ENCODE measurements around the gene SCYGR7. TPM values are rescaled to one million over a fixed set of nuclear protein-coding genes. Genes with fewer than 3 reads are reported as not detected.
"Not testable (repeated sequence)": the region's sequence is repeated elsewhere in the genome, so short reads cannot be mapped to it uniquely, and the experiment has no call there.

The SCYGR7 gene
- total RNA-seq, 1 donor from 2014 or later = not detected

DNA sequence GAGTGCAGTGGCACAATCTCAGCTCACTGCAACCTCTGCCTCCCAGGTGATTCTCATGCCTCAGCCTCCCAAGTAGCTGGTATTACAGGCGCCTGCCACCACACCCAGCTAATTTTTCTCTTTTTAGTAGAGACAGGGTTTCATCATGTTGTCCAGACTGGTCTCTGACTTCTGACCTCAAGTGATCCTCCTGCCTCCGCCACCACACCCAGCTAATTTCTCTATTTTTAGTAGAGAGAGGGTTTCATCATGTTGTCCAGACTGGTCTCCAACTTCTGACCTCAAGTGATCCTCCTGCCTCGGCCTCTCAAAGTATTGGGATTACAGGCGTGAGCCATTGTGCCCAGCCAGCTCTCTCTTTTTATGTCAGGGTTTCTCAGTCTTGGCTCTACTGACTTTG lies 28.1 kb downstream of the SCYGR7 start:
- intact Hi-C loops (cut with micrococcal nuclease) = not testable (repeated sequence)

DNA sequence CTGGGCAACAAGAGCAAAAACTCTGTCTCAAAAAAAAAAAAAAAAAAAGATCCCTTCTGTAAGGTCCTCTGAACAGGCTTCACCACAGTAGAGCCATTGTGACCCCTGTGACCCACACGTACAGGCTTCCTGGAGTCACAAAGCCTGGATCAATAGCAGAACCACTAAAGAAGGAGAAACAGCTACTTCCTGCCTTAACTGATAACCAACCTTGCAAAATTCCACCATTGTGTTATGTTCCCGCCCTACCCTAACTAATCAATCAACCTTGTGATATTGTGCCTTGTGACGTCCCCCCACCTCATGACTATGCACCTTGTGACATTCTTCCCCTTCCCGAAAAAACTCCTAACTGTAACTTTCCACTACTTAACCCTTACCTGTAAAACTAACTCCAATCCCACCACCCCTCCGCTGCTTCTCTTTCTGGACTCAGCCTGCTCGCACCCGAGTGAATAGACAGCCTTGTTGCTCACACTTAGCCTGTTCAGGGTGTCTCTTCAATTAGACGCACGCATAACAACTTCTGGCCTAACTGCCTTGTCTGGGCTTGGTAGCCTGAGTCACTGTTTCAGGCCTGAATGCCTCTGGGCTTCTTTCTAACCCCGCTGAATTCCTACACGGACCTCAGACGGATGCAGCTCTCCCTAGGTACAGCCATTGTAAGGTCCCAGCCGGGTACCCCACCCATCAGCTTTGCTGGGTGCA lies 31.4 kb downstream of the SCYGR7 start:
- intact Hi-C loops (cut with micrococcal nuclease) = no loop called here

DNA sequence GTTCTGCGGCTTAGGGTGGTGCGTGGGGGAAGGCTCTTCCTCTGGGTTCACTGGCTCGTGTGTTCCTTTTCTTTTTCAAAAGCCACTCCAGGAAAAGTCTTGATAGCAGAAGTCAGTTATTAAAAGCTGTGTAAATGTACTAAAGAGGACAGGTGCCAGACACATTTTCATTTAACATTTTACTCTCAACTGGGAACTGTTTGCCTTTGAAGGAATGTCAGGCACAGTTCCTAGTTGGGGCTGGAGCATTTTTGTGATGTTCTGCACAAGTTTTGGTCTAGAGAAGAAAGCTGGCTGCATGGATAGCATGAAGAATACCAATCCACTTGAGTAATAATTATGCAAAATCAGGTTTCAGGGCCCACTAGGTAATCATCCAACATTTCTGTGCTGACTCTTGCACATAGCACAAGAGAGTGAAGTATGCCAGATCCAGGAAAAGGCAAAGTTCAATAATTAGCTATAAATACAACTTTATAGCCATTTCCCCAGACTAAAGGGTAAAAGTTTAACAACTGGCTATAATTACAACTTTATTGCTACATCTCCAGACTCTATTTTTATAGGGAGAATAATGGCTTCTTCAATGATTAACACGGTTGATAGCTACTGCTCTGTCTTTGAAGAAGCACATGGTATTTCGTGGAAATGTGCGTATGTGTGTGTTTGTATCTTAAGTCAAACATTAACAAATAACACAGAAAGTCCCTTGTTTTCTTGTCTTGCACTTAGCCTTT lies 33.8 kb downstream of the SCYGR7 start:
- intact Hi-C loops (cut with micrococcal nuclease) = no loop called here

DNA sequence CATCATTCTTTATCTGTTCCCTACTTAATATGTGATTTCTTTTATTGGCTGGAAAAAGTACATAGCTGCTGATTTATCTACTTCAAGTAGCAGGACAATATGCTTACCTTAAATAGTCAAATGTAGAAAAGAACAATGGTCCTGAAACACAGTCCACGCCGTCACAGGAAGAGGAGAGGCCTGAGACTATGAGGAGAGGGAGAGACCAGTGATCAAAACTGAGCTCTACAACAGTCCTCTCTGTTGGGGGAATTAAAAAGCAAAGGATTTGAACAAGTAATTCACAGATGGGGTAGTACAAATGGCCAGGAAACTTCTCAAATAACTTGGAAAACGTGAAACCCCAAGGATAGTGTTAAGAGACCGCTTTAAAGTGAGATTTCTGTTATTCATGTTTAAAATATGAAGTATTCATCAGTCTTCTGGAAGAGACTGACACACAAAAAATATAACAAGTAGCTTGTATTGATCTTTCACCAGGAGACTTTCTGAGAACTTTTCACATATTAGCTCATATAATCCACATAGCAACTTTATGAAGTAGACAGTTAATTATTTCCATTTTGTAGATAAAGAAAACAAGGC lies 37.7 kb downstream of the SCYGR7 start:
- intact Hi-C loops (cut with micrococcal nuclease) = loop anchor here (1.0 to 5.0 kb wide), 4 partner anchors 108 to 528 kb away; partner anchors contain the start of gene AGFG1

DNA sequence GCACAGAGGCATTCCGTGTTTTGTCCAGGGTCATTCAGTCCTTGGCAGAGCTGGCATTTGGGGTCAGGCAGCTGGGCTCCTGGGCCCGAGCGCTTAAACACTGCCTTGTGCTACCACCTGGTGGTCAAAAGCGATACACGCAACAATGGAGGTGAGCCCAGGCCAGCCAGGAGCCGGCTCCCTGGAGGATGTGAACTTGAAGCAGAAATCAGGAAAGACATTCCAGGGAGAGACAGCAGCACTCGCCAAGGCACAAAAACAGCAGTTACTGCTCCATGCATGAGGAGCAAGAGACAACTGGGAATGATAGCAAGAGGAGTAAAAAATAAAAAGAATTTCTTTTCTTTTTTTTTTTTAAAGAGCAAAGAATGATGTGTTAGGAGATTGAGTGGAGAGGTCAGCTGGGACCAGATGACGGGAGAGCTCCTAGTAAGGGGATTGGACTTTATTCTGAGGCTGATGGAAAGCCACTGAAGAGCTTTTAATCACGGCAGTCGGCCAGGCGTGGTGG lies 38.3 kb downstream of the SCYGR7 start:
- intact Hi-C loops (cut with micrococcal nuclease) = loop anchor here (1.0 to 5.0 kb wide), 4 partner anchors 108 to 528 kb away; partner anchors contain the start of gene AGFG1

DNA sequence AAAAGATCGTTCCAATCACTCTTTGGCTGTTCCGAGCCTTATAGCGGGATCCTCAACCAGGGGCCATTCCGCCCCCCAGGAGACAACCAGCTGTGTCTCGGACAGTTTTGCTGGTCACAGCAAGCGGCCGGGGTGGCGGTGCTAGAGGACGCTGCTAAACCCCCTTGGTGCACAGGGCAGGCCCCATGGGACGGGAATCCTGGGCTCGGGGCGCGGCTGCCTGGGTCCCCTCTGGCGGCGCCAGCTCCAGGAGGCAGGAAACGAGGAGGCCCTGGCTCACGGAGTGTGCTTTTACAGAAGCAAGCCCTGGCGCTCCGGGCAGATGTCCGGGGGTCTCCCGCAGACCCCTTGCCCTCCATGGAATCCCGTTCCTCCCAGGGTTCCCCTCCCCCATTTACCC lies 39.7 kb downstream of the SCYGR7 start:
- intact Hi-C loops (cut with micrococcal nuclease) = loop anchor here (5.0 kb wide), 1 partner anchor 296 kb away; the partner anchor contains the start of gene AGFG1

DNA sequence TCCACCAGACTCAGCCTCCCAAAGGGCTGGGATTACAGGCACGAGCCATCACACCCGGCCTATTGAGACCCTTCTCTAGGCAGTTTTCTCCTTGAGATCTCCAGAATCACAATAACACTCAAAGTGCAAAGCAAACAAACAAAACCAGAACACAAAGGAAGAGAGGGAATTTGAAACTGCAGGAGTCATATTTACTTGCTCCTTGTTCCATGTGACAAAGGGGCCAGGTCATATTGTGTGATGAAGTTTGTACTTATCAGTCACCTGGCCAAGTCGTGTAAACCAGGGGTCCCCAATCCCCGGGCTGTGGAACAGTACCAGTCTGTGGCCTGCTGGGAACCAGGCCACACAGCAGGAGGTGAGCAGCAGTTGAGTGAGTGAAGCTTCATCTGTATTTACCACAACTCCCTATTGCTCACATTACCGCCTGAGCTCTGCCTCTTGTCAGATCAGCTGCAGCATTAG lies 44.1 kb downstream of the SCYGR7 start:
- intact Hi-C loops (cut with micrococcal nuclease) = no loop called here

DNA sequence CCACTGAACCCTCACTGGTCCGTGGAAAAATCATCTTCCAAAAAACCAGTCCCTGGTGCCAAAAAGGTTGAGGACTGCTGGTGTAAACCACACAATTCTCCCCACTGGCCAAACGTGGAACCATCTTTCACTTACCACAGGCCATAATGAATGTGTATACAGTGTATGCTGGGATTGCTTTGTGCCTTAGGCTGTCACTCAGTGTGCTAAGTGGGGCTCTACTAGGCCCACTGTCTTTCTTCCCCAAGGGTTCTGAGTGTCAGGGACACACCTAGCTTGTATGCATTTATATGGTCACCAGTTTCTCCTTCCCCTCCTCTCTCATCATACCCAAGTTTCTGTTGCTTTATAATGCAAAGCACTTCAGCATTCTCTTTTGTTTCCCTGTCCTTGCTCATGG lies 44.8 kb downstream of the SCYGR7 start:
- intact Hi-C loops (cut with micrococcal nuclease) = no loop called here

DNA sequence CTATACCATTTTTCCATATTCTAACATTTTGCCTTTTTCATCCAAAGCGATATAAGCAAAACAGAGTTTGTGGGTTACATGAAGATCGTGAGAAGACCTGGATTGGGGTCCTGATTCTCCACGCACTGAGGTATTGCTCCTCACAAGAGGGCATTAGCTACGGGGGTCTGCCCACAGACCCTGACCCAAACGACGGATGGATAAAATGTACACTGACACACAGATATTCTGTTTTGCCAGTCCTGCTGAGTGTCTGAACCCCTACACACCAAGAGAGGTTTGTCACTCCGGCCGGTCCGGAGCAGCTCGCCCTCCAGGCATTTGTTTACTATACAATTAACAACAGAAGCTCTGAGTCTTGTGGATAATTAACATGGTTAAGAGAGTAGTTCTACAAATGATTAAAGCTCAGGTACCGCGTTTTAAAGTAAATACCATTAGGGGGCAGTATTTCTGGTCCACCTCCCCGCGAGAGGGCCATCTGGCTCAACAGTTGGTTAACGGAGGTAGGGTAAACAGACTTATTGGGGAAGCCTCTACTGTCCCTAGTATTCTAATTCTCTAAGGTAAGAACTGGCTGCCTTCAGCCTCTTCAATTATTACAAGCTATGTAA lies 46.0 kb downstream of the SCYGR7 start:
- intact Hi-C loops (cut with micrococcal nuclease) = no loop called here

DNA sequence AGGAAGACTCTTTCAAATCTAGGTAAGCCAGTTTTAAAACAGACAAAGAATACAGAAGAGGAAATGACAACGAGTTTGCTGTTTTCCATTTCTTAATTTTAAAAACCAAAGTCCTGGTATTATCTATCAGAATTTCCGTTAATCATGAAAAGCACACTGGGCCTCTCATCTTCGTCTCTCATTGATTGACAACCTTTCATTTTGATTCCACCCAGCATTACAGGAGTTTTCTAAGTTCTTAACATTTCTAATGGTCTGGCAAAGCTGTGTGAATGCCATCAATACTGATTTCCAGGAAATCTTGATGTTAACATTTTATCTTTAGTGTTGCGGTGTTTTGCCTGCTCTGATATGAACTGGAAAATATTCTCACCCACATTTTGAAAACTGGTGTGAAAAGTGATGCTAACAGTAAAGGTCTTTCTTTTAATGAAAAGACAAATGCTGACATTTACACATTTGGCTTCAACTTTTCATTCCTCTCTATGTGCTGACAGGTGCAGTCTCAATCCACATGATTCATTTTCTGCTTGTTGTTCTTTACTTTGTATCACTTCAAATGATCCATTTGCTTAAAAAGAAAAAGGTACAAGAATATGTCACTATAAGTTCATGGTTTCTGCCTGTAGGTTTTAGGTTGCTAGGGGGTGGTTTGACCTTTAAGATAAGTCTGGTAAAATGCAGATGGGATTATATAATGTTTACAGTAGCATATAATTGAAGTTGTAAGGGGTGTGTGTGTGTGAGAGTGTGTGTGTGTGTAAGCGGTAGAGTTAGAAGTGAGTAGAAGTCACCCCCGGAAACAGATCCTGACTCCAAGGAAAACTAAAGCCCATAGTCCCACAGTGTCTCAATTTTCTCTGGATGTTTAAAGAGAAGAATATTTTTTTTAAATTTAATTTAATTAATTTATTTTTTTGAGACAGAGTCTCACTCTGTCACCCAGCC lies 47.0 kb downstream of the SCYGR7 start:
- intact Hi-C loops (cut with micrococcal nuclease) = no loop called here

Other genes starting within 250 kb of the SCYGR7 start
- not detected in 2 replicates for gene SCYGR2, start 129.4 kb upstream of the SCYGR7 start, total RNA-seq
- not detected in 2 replicates for gene SCYGR3, start 113.5 kb upstream of the SCYGR7 start, total RNA-seq
- gene SCYGR4, start 110.8 kb upstream of the SCYGR7 start, total RNA-seq = not detected in 2 replicates
- not detected in 2 replicates for gene SCYGR5, start 61.5 kb upstream of the SCYGR7 start, total RNA-seq
- gene SLC19A3, start 10.3 kb upstream of the SCYGR7 start, total RNA-seq = not detected in 2 replicates
- not detected in 2 replicates for gene SCYGR6, start 3.6 kb upstream of the SCYGR7 start, total RNA-seq
- not detected in 2 replicates for gene SCYGR8, start 17.6 kb downstream of the SCYGR7 start, total RNA-seq
- not detected in 2 replicates for gene CCL20, start 85.5 kb downstream of the SCYGR7 start, total RNA-seq
- gene DAW1, start 143.3 kb downstream of the SCYGR7 start, total RNA-seq = not detected in 2 replicates

All from T-helper 2 cell treated with Interferon-gamma antibody and Interleukin-4, amounts not matched to agents 100 ng/mL and 5 ng/mL, for 36 hours (primary cell).